Activated naive CD8-positive, alpha-beta T cell treated with anti-CD3 and anti-CD28 coated beads, Interleukin-2, amount 10 ng/mL, durations not matched to agents 7 days and 5 days (primary cell): ENCODE results near the gene SAP25. TPM values are rescaled to one million over a fixed set of nuclear protein-coding genes. Genes with fewer than 3 reads are reported as not detected.

Experiments used
- ATAC-seq: fragments of 150-1000 bp; cut with Tn5 transposase; one replicate; pipeline ENCODE4 v1.10.0; 2021; ENCODE audit warnings: low read depth, moderate library complexity
- POLR2A ChIA-PET: fragments of 350-600 bp; sonication (Branson Sonifier 250); formaldehyde crosslinking; loops from one replicate; lab custom pipeline; 2021; ENCODE audit warnings: antibody characterized with exemption; lab: Charles Lee
- DNase-seq: peaks from one replicate; pipeline ENCODE4 v3.0.0; 2021
- H3K27ac Mint-ChIP-seq: one replicate; pipeline ENCODE4 v1.8.0; 2022; ENCODE audit warnings: mild to moderate bottlenecking, mixed read lengths
- H3K27me3 Mint-ChIP-seq: one replicate; pipeline ENCODE4 v1.8.0; 2022; ENCODE audit warnings: mild to moderate bottlenecking, moderate library complexity, mixed read lengths
- H3K36me3 Mint-ChIP-seq: one replicate; pipeline ENCODE4 v1.8.0; 2021; ENCODE audit warnings: mild to moderate bottlenecking, mixed read lengths
- H3K4me1 Mint-ChIP-seq: one replicate; pipeline ENCODE4 v1.8.0; 2021; ENCODE audit warnings: mixed read lengths
- H3K4me3 Mint-ChIP-seq: one replicate; pipeline ENCODE4 v1.8.0; 2022; ENCODE audit warnings: mild to moderate bottlenecking, moderate library complexity, mixed read lengths
- H3K9me3 Mint-ChIP-seq: one replicate; pipeline ENCODE4 v1.8.0; 2021; ENCODE audit warnings: mixed read lengths
- total RNA-seq, 2 experiments: library from RNA; stranded (reverse); gene quantifications; one replicate each; pipeline ENCODE4 v1.2.3, GENCODE V29; 2021

SAP25 gene
- total RNA-seq, 2 experiments from 2014 or later: 54.3 to 57.6 TPM

- no peaks in the 10 kb centered on the region for H3K9me3 Mint-ChIP-seq
- peak overlapping the region; percentile 61 for H3K4me3 Mint-ChIP-seq
- H3K27me3 Mint-ChIP-seq: peaks cover 11% of the 10 kb centered on the region
- H3K4me1 Mint-ChIP-seq: peaks cover 20% of the 10 kb centered on the region
- no peak for DNase-seq
- POLR2A ChIA-PET: interaction anchor here (0.7 to 7.1 kb wide), 2 partner anchors 25 to 36 kb away, joined by 3 to 73 read pairs; partner anchors contain the start of gene MOSPD3
- peaks cover 4% of the 10 kb centered on the region for H3K36me3 Mint-ChIP-seq
- no peak for ATAC-seq
- no peak overlapping the region for H3K27ac Mint-ChIP-seq
These were observed 14.7 kb upstream of the SAP25 start for GRCh38 chr7:100588438-100588837.

- Mint-ChIP-seq H3K27me3 (peaks cover 11% of the 10 kb centered on the region), H3K4me3 (peak within 1 kb of the TSS; percentile 94), H3K27ac (peak within 1 kb of the TSS; percentile 96), H3K36me3 (peaks cover 4% of the 10 kb centered on the region), H3K9me3 (no peaks in the 10 kb centered on the region), H3K4me1 (peaks cover 27% of the 10 kb centered on the region)
- peak; percentile 83 for ATAC-seq
- peak; percentile 98 for DNase-seq
- POLR2A ChIA-PET: interaction anchor here (0.6 to 7.1 kb wide), 39 partner anchors 9 to 1178 kb away, joined by 3 to 89 read pairs (median 5); partner anchors contain the start of genes AGFG2, BUD31, GIGYF1 and MEPCE
These were observed 12.7 kb upstream of the SAP25 start, which contains the start of gene FBXO24 for GRCh38 chr7:100586266-100587025. Gene FBXO24 (plus strand): TSS chr7:100586328. CDS start chr7:100586626, 298 bp downstream.

- Mint-ChIP-seq H3K36me3 (peaks cover 4% of the 10 kb centered on the region), H3K9me3 (no peaks in the 10 kb centered on the region), H3K4me1 (peaks cover 27% of the 10 kb centered on the region), H3K4me3 (peak within 1 kb of the TSS; percentile 94), H3K27ac (peak within 1 kb of the TSS; percentile 96), H3K27me3 (peaks cover 11% of the 10 kb centered on the region)
- DNase-seq: peak; percentile 81
- ATAC-seq: peak; percentile 11
- POLR2A ChIA-PET: interaction anchor here (0.6 to 7.1 kb wide), 42 partner anchors 9 to 1177 kb away, joined by 3 to 89 read pairs (median 5); partner anchors contain the start of genes AGFG2, BUD31, GIGYF1 and GNB2
These were observed 12.0 kb upstream of the SAP25 start, which contains the start of gene LRCH4 for GRCh38 chr7:100585511-100586265. Gene LRCH4 (minus strand): TSS chr7:100586129. CDS start chr7:100586100, 29 bp downstream.

GRCh38 chr7:100584683-100585510, 11.2 kb upstream of the SAP25 start:
- DNase-seq: peak; percentile 51
- peak overlapping the region; percentile 96 for H3K27ac Mint-ChIP-seq
- peaks cover 27% of the 10 kb centered on the region for H3K4me1 Mint-ChIP-seq
- H3K9me3 Mint-ChIP-seq: no peaks in the 10 kb centered on the region
- POLR2A ChIA-PET: interaction anchor here (0.9 to 7.1 kb wide), 21 partner anchors 8 to 1176 kb away, joined by 3 to 89 read pairs (median 11); partner anchors contain the start of genes AGFG2, BUD31, GIGYF1 and GNB2
- H3K27me3 Mint-ChIP-seq: peaks cover 6% of the 10 kb centered on the region
- peaks cover 4% of the 10 kb centered on the region for H3K36me3 Mint-ChIP-seq
- H3K4me3 Mint-ChIP-seq: peak overlapping the region; percentile 94
- ATAC-seq: no peak

- Mint-ChIP-seq H3K27me3 (peaks cover under 1% of the 10 kb centered on the region), H3K27ac (peak overlapping the region; percentile 96), H3K4me1 (peaks cover 27% of the 10 kb centered on the region), H3K36me3 (peaks cover 4% of the 10 kb centered on the region), H3K4me3 (peak overlapping the region; percentile 94), H3K9me3 (no peaks in the 10 kb centered on the region)
- POLR2A ChIA-PET: interaction anchor here (0.6 to 7.1 kb wide), 21 partner anchors 12 to 148 kb away, joined by 3 to 89 read pairs (median 5); partner anchors contain the start of genes AGFG2, GIGYF1, GNB2 and MOSPD3
- DNase-seq (no peak), ATAC-seq (no peak)
These were observed 10.5 kb upstream of the SAP25 start for GRCh38 chr7:100584054-100584682.

- Mint-ChIP-seq H3K27me3 (no peaks in the 10 kb centered on the region), H3K27ac (peak overlapping the region; percentile 96), H3K36me3 (peaks cover 7% of the 10 kb centered on the region), H3K4me3 (peak overlapping the region; percentile 94), H3K9me3 (no peaks in the 10 kb centered on the region), H3K4me1 (peaks cover 24% of the 10 kb centered on the region)
- peak; percentile 79 for DNase-seq
- ATAC-seq: peak; percentile 23
- POLR2A ChIA-PET: interaction anchor here (0.5 to 7.1 kb wide), 21 partner anchors 11 to 284 kb away, joined by 3 to 89 read pairs (median 5); partner anchors contain the start of genes AGFG2, GIGYF1, GNB2 and MOSPD3
These were observed 9.7 kb upstream of the SAP25 start for GRCh38 chr7:100583132-100584053.

- POLR2A ChIA-PET: interaction anchor here (0.5 to 7.1 kb wide), 10 partner anchors 11 to 284 kb away, joined by 3 to 89 read pairs (median 10); partner anchors contain the start of genes MEPCE, MOSPD3, PCOLCE and PPP1R35
- Mint-ChIP-seq H3K27ac (peak overlapping the region; percentile 96), H3K27me3 (no peaks in the 10 kb centered on the region), H3K4me1 (peaks cover 20% of the 10 kb centered on the region), H3K9me3 (no peaks in the 10 kb centered on the region), H3K4me3 (peak overlapping the region; percentile 94), H3K36me3 (peaks cover 7% of the 10 kb centered on the region)
- DNase-seq (no peak), ATAC-seq (no peak)
These were observed 8.9 kb upstream of the SAP25 start for GRCh38 chr7:100582650-100583049.

- Mint-ChIP-seq H3K9me3 (no peaks in the 10 kb centered on the region), H3K27ac (peak overlapping the region; percentile 96), H3K27me3 (no peaks in the 10 kb centered on the region), H3K4me3 (peak overlapping the region; percentile 94), H3K36me3 (peaks cover 7% of the 10 kb centered on the region), H3K4me1 (peaks cover 19% of the 10 kb centered on the region)
- DNase-seq (no peak), ATAC-seq (no peak)
- POLR2A ChIA-PET: interaction anchor here (0.9 to 6.2 kb wide), 5 partner anchors 9 to 152 kb away, joined by 3 to 56 read pairs (median 4); partner anchors contain the start of genes MEPCE and PCOLCE
These were observed 8.4 kb upstream of the SAP25 start for GRCh38 chr7:100582041-100582579.

- Mint-ChIP-seq H3K4me3 (no peak overlapping the region), H3K9me3 (no peaks in the 10 kb centered on the region), H3K27me3 (no peaks in the 10 kb centered on the region), H3K27ac (no peak overlapping the region), H3K36me3 (peaks cover 10% of the 10 kb centered on the region), H3K4me1 (peaks cover 19% of the 10 kb centered on the region)
- no peak for ATAC-seq
- POLR2A ChIA-PET: interaction anchor here (1.6 kb wide), 1 partner anchor 151 kb away, joined by 3 read pairs; the partner anchor contains the start of gene MEPCE
- DNase-seq: no peak
These were observed 7.0 kb upstream of the SAP25 start for GRCh38 chr7:100580466-100581283.
